HCT116 (cell line): ENCODE results near the gene MYLK. TPM values are rescaled to one million over a fixed set of nuclear protein-coding genes. Genes with fewer than 3 reads are reported as not detected.

Experiments used
- ATAC-seq: fragments of 200-7000 bp; cut with Tn5 transposase; 2 replicates; pipeline ENCODE4 v1.9.1; 2020; ENCODE audit warnings: mild to moderate bottlenecking, moderate library complexity
- BruUV-seq: library from RNA; stranded (reverse); fragments of 400-500 nt; replicated peaks from 2 replicates; lab custom pipeline; 2021; lab: Mats Ljungman, UMichigan
- CTCF ChIA-PET: fragments of 300-600 bp; sonication (Branson Sonifier 250); formaldehyde crosslinking; loops from one replicate; lab custom pipeline; 2021; ENCODE audit warnings: antibody characterized with exemption; lab: Charles Lee
- POLR2A ChIA-PET: fragments of 300-600, 350-600 bp; sonication (Branson Sonifier 250); formaldehyde crosslinking; loops from one replicate; lab custom pipeline; 2021; ENCODE audit warnings: antibody characterized with exemption; lab: Charles Lee
- RAD21 ChIA-PET, 2 experiments: fragments of 300-600 bp; sonication (Branson Sonifier 250); formaldehyde crosslinking; loops; one replicate each; lab custom pipeline; 2023; ENCODE audit warnings: low total read pairs in 2 of 2; ENCODE audit not compliant: uncharacterized antibody in 2 of 2, unreplicated experiment in 2 of 2, low non-redundant PET in 1 of 2; lab: Charles Lee
- DNase-seq: peaks from one replicate; pipeline ENCODE4 v3.0.0-alpha.2; 2010; ENCODE audit warnings: low read depth, low spot score
- H2AFZ ChIP-seq: fragments of 200-600 bp; shearing (Covaris generic), sonication (generic); 2 replicates; pipeline ENCODE4 v1.6.1; 2017; ENCODE audit warnings: low read depth, mixed run types, mixed read lengths, antibody characterized with exemption, low read length; ENCODE audit not compliant: poor library complexity, severe bottlenecking
- H3K27ac ChIP-seq: 2 replicates; pipeline ENCODE4 v1.5.1; 2012; ENCODE audit warnings: low read depth, low read length
- H3K27me3 ChIP-seq: fragments of 200-600 bp; sonication (generic); 2 replicates; pipeline ENCODE4 v1.6.1; 2016; ENCODE audit warnings: mixed run types, low read length, mixed read lengths; ENCODE audit not compliant: insufficient read depth
- H3K36me3 ChIP-seq, 2 experiments: fragments of 200-500 bp in 1 of 2; fragments of 200-600 bp in 1 of 2; sonication (Bioruptor generic) in 1 of 2; sonication (generic) in 1 of 2; 2 replicates each; pipeline versions ENCODE4 v1.5.1 to v1.6.1; 2014 to 2016; ENCODE audit warnings: low read length in 2 of 2, inconsistent platforms in 1 of 2, mixed read lengths in 1 of 2, mixed run types in 1 of 2; ENCODE audit not compliant: insufficient read depth in 2 of 2, control insufficient read depth in 1 of 2
- H3K4me1 ChIP-seq, 2 experiments: fragments of 200-600 bp in 1 of 2; sonication (generic) in 1 of 2; 2 replicates each; pipeline versions ENCODE4 v1.5.1 to v1.6.1; 2012 to 2017; ENCODE audit warnings: low read length in 2 of 2, inconsistent platforms in 1 of 2, mild to moderate bottlenecking in 1 of 2, mixed read lengths in 1 of 2, mixed run types in 1 of 2, moderate library complexity in 1 of 2; ENCODE audit not compliant: insufficient read depth in 2 of 2, control insufficient read depth in 1 of 2
- H3K4me2 ChIP-seq: fragments of 200-600 bp; sonication (generic); 2 replicates; pipeline ENCODE4 v1.6.1; 2017; ENCODE audit warnings: mixed run types, low read length, mixed read lengths
- H3K4me3 ChIP-seq, 2 experiments: fragments of 200-600 bp in 1 of 2; sonication (generic) in 1 of 2; replicated peaks in 1 of 2; 2 replicates each; pipeline ENCODE4 v1.5.1; 2011 to 2016; ENCODE audit warnings: low read length in 2 of 2, control low read depth in 1 of 2, low read depth in 1 of 2, mild to moderate bottlenecking in 1 of 2, mixed read lengths in 1 of 2, mixed run types in 1 of 2
- H3K79me2 ChIP-seq: fragments of 200-600 bp; sonication (generic); 2 replicates; pipeline ENCODE4 v1.6.1; 2017; ENCODE audit warnings: mild to moderate bottlenecking, mixed run types, low read length, moderate library complexity, mixed read lengths; ENCODE audit not compliant: insufficient read depth
- H3K9ac ChIP-seq: fragments of 200-600 bp; sonication (generic); 2 replicates; pipeline ENCODE4 v1.6.1; 2016; ENCODE audit warnings: low read length, mixed read lengths
- H3K9me2 ChIP-seq: fragments of 200-600 bp; sonication (generic), shearing (Covaris generic); 2 replicates; pipeline ENCODE4 v1.6.1; 2017; ENCODE audit warnings: mixed run types, mild to moderate bottlenecking, moderate library complexity; ENCODE audit not compliant: insufficient read depth
- H3K9me3 ChIP-seq, 2 experiments: fragments of 200-500 bp in 1 of 2; fragments of 200-600 bp in 1 of 2; sonication (Bioruptor generic) in 1 of 2; sonication (generic) in 1 of 2; 2 replicates each; pipeline ENCODE4 v1.6.1; 2014 to 2017; ENCODE audit warnings: low read length in 2 of 2, mixed read lengths in 2 of 2, inconsistent platforms in 1 of 2, low read depth in 1 of 2, mild to moderate bottlenecking in 1 of 2, mixed run types in 1 of 2, moderate library complexity in 1 of 2; ENCODE audit not compliant: control insufficient read depth in 1 of 2, insufficient read depth in 1 of 2
- H4K20me1 ChIP-seq: fragments of 200-600 bp; sonication (generic), shearing (Covaris generic); 2 replicates; pipeline ENCODE4 v1.6.1; 2017; ENCODE audit warnings: mixed run types, mild to moderate bottlenecking, moderate library complexity; ENCODE audit not compliant: insufficient read depth
- CTCF ChIP-seq, 3 experiments: fragments of 200-600 bp in 1 of 3; sonication (generic) in 1 of 3; IDR thresholded peaks in 2 of 3; conservative IDR thresholded peaks in 1 of 3; 2 replicates each; pipeline ENCODE4 v1.5.1; 2012 to 2017; ENCODE audit warnings: low read depth in 2 of 3, low read length in 2 of 3, antibody characterized with exemption in 1 of 3, borderline replicate concordance in 1 of 3, control low read depth in 1 of 3, mild to moderate bottlenecking in 1 of 3, mixed read lengths in 1 of 3, mixed run types in 1 of 3, moderate library complexity in 1 of 3; ENCODE audit not compliant: insufficient read depth in 1 of 3
- EZH2 ChIP-seq: fragments of 200-600 bp; sonication (generic); IDR thresholded peaks from 2 replicates; pipeline ENCODE4 v1.6.1; 2017; ENCODE audit warnings: antibody characterized with exemption, mixed run types
- EZH2phosphoT487 ChIP-seq: fragments of 200-600 bp; IDR thresholded peaks from 2 replicates; pipeline ENCODE4 v1.6.1; 2018; ENCODE audit warnings: antibody characterized with exemption, borderline replicate concordance
- POLR2A ChIP-seq: IDR thresholded peaks from 2 replicates; pipeline ENCODE4 v1.7.0; 2011; ENCODE audit warnings: borderline replicate concordance; ENCODE audit not compliant: insufficient read depth, insufficient read length; ENCODE audit errors: extremely low read depth
- POLR2AphosphoS5 ChIP-seq: IDR thresholded peaks from 2 replicates; pipeline ENCODE4 v1.6.1; 2011; ENCODE audit warnings: mild to moderate bottlenecking, low read depth, low read length, moderate library complexity
- REST ChIP-seq: IDR thresholded peaks from 2 replicates; pipeline ENCODE4 v1.6.1; 2012; ENCODE audit warnings: low read depth
- SIN3A ChIP-seq: IDR thresholded peaks from 2 replicates; pipeline ENCODE4 v1.6.1; 2012; ENCODE audit warnings: low read depth
- SP1 ChIP-seq: IDR thresholded peaks from 2 replicates; pipeline ENCODE4 v1.6.1; 2012; ENCODE audit warnings: low read depth
- ZNF274 ChIP-seq: fragments of 200-500 bp; sonication (Bioruptor generic); IDR thresholded peaks from 2 replicates; pipeline ENCODE4 v1.6.1; 2014; ENCODE audit warnings: mild to moderate bottlenecking, low read depth, low read length, inconsistent platforms
- intact Hi-C: fragments of 100-400 bp; cut with micrococcal nuclease; formaldehyde crosslinking; loops from 2 replicates; pipeline ENCODE4 v1.10.0; 2022
- total RNA-seq: library from RNA; stranded (reverse); gene quantifications from one replicate; pipeline ENCODE4 v1.2.1, GENCODE V29; 2021; ENCODE audit not compliant: unreplicated experiment
- TF ChIP-seq, protein P1 (sequence below): IDR thresholded peaks from 2 replicates; pipeline ENCODE4 v1.6.1; 2011; ENCODE audit warnings: mild to moderate bottlenecking, low read length, moderate library complexity; ENCODE audit not compliant: insufficient replicate concordance; ENCODE audit errors: extremely low read depth

The MYLK gene
- total RNA-seq, 1 experiment from 2014 or later, result 3.8 TPM

GRCh38 chr3:123656691-123657090 is 227.4 kb downstream of the MYLK start:
- Histone ChIP-seq H3K9ac (no peak overlapping the region), H3K9me3 (no peaks in the 10 kb centered on the region; a peak in 1 of 4 replicates), H3K27me3 (no peaks in the 10 kb centered on the region), H2AFZ (no peak overlapping the region), H4K20me1 (no peaks in the 10 kb centered on the region), H3K4me2 (no peak overlapping the region), H3K36me3 (no peaks in the 10 kb centered on the region), H3K9me2 (no peaks in the 10 kb centered on the region), H3K4me1 (no peaks in the 10 kb centered on the region), H3K4me3 (no peak overlapping the region), H3K79me2 (no peaks in the 10 kb centered on the region), H3K27ac (no peak overlapping the region)
- ATAC-seq, result no peak
- POLR2A ChIA-PET, result no interaction called here
- no peak for DNase-seq
- RAD21 ChIA-PET, result no interaction called here
- TF ChIP-seq ZNF274 (no peak), CTCF (IDR thresholded peaks at IDR 0.05 in 2 of 3, conservative IDR thresholded peaks at IDR 0.05 in 1 of 3; ENCODE audit: borderline replicate concordance in 1 of 3, insufficient read depth in 1 of 3, low read depth in 2 of 3, low read length in 2 of 3) (peak in 2 of 3 experiments; percentile 39 to 49; a peak in 4 of 6 replicates)
- intact Hi-C loops, result no loop called here
- CTCF ChIA-PET, result interaction anchor here (5.1 to 5.3 kb wide), 2 partner anchors 14 to 67 kb away, joined by 49 to 81 read pairs; no protein-coding TSS in a partner anchor
- no TSS peak for BruUV-seq

- Histone ChIP-seq H3K27me3 (no peaks in the 10 kb centered on the region), H3K36me3 (no peaks in the 10 kb centered on the region), H3K4me1 (no peaks in the 10 kb centered on the region), H3K9ac (no peak overlapping the region), H3K9me2 (no peaks in the 10 kb centered on the region), H3K27ac (no peak overlapping the region), H3K4me3 (no peak overlapping the region), H3K9me3 (no peaks in the 10 kb centered on the region; a peak in 1 of 4 replicates), H4K20me1 (no peaks in the 10 kb centered on the region), H3K4me2 (no peak overlapping the region), H2AFZ (no peak overlapping the region), H3K79me2 (no peaks in the 10 kb centered on the region)
- TF ChIP-seq POLR2A (no peak), ZNF274 (no peak), REST (no peak), EZH2 (no peak), EZH2phosphoT487 (no peak), POLR2AphosphoS5 (no peak), SP1 (no peak), SIN3A (no peak)
- TF ChIP-seq, protein P1, sequence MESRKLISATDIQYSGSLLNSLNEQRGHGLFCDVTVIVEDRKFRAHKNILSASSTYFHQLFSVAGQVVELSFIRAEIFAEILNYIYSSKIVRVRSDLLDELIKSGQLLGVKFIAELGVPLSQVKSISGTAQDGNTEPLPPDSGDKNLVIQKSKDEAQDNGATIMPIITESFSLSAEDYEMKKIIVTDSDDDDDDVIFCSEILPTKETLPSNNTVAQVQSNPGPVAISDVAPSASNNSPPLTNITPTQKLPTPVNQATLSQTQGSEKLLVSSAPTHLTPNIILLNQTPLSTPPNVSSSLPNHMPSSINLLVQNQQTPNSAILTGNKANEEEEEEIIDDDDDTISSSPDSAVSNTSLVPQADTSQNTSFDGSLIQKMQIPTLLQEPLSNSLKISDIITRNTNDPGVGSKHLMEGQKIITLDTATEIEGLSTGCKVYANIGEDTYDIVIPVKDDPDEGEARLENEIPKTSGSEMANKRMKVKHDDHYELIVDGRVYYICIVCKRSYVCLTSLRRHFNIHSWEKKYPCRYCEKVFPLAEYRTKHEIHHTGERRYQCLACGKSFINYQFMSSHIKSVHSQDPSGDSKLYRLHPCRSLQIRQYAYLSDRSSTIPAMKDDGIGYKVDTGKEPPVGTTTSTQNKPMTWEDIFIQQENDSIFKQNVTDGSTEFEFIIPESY, result no peak
- intact Hi-C loops, result no loop called here
- ChIA-PET CTCF (interaction anchor here (5.1 to 5.3 kb wide), 2 partner anchors 14 to 68 kb away, joined by 49 to 81 read pairs; no protein-coding TSS in a partner anchor), RAD21 (no interaction called here), POLR2A (no interaction called here)
- no TSS peak for BruUV-seq
- DNase-seq, result no peak
- ATAC-seq, result no peak
Measured at GRCh38 chr3:123656274-123656673, 227.9 kb downstream of the MYLK start.
